Prostate gland (tissue), 2 donors: ENCODE measurements around the gene CACNA2D1.
"Not testable (repeated sequence)": the region's sequence is repeated elsewhere in the genome, so short reads cannot be mapped to it uniquely, and the experiment has no call there.

Source experiments
- POLR2A ChIP-seq: fragments of 450-650 bp; IDR thresholded peaks from one replicate; pipeline ENCODE4 v1.6.1; 2016; ENCODE audit warnings: antibody characterized with exemption, mild to moderate bottlenecking
- TF ChIP-seq, protein P1 (sequence below), 4 experiments: fragments of 200-600 bp in 2 of 4; fragments of 450-650 bp in 2 of 4; sonication (generic) in 2 of 4; IDR thresholded peaks; 1 replicate in 3 of 4; 2 replicates in 1 of 4; pipeline ENCODE4 v1.5.1; 2016 to 2019; ENCODE audit warnings: antibody characterized with exemption in 4 of 4, mild to moderate bottlenecking in 2 of 4, moderate library complexity in 2 of 4

DNA sequence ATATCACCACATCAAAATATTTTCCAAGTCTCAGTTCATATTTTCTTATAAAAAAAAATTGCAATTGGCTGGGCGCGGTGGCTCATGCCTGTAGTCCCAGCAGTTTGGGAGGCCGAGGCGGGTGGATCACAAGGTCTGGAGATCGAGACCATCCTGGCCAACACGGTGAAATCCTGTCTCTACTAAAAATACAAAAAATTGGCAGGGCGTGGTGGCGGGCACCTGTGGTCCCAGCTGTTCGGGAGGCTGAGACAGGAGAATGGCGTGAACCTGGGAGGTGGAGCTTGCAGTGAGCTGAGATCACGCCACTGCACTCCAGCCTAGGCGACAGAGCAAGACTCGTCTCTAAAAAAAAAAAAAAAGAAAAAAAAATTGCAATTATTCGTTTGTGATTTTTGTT is 303.0 kb downstream of the CACNA2D1 start:
- not testable (repeated sequence) for TF ChIP-seq POLR2A
- TF ChIP-seq, protein P1, sequence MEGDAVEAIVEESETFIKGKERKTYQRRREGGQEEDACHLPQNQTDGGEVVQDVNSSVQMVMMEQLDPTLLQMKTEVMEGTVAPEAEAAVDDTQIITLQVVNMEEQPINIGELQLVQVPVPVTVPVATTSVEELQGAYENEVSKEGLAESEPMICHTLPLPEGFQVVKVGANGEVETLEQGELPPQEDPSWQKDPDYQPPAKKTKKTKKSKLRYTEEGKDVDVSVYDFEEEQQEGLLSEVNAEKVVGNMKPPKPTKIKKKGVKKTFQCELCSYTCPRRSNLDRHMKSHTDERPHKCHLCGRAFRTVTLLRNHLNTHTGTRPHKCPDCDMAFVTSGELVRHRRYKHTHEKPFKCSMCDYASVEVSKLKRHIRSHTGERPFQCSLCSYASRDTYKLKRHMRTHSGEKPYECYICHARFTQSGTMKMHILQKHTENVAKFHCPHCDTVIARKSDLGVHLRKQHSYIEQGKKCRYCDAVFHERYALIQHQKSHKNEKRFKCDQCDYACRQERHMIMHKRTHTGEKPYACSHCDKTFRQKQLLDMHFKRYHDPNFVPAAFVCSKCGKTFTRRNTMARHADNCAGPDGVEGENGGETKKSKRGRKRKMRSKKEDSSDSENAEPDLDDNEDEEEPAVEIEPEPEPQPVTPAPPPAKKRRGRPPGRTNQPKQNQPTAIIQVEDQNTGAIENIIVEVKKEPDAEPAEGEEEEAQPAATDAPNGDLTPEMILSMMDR (IDR thresholded peaks at IDR 0.05) = not testable (repeated sequence)
